SJCRH30 (cell line): Measurements from ENCODE around the gene SIX6. TPM values are rescaled to one million over a fixed set of nuclear protein-coding genes. Genes with fewer than 3 reads are reported as not detected.
A peak's percentile ranks its signal among the peaks of the same experiment; 100 is the strongest.

ENCODE experiments used
- DNase-seq, 2 experiments: peaks; one replicate each; pipeline ENCODE4 v3.0.0-alpha.2; 2015 to 2020
- H3K27ac ChIP-seq: fragments of 250-450 bp; sonication (Bioruptor Pico); 2 replicates; pipeline ENCODE4 v1.5.1; 2020; ENCODE audit warnings: mild to moderate bottlenecking, moderate library complexity
- H3K27me3 ChIP-seq: fragments of 250-450 bp; sonication (Bioruptor Pico); 2 replicates; pipeline ENCODE4 v1.5.1; 2020; ENCODE audit warnings: mild to moderate bottlenecking, moderate library complexity
- H3K36me3 ChIP-seq: fragments of 250-450 bp; sonication (Bioruptor Pico); 2 replicates; pipeline ENCODE4 v1.5.1; 2020; ENCODE audit warnings: mild to moderate bottlenecking, moderate library complexity
- H3K4me1 ChIP-seq: fragments of 250-450 bp; sonication (Bioruptor Pico); 2 replicates; pipeline ENCODE4 v1.5.1; 2020; ENCODE audit warnings: mild to moderate bottlenecking, moderate library complexity
- H3K4me3 ChIP-seq: fragments of 250-450 bp; sonication (Bioruptor Pico); 2 replicates; pipeline ENCODE4 v1.5.1; 2020; ENCODE audit warnings: mild to moderate bottlenecking, moderate library complexity
- H3K9me3 ChIP-seq: fragments of 250-450 bp; sonication (Bioruptor Pico); replicated peaks from 2 replicates; pipeline ENCODE4 v1.5.1; 2020; ENCODE audit warnings: mild to moderate bottlenecking, moderate library complexity
- total RNA-seq: library from RNA; depleted of rRNA; stranded (reverse); fragments of >200 nt; shearing (Covaris generic); gene quantifications from 2 replicates; pipeline ENCODE4 v1.2.3, GENCODE V29; 2014; rRNA removed

SIX6 gene
- total RNA-seq, 1 experiment from 2014 or later = not detected

DNA sequence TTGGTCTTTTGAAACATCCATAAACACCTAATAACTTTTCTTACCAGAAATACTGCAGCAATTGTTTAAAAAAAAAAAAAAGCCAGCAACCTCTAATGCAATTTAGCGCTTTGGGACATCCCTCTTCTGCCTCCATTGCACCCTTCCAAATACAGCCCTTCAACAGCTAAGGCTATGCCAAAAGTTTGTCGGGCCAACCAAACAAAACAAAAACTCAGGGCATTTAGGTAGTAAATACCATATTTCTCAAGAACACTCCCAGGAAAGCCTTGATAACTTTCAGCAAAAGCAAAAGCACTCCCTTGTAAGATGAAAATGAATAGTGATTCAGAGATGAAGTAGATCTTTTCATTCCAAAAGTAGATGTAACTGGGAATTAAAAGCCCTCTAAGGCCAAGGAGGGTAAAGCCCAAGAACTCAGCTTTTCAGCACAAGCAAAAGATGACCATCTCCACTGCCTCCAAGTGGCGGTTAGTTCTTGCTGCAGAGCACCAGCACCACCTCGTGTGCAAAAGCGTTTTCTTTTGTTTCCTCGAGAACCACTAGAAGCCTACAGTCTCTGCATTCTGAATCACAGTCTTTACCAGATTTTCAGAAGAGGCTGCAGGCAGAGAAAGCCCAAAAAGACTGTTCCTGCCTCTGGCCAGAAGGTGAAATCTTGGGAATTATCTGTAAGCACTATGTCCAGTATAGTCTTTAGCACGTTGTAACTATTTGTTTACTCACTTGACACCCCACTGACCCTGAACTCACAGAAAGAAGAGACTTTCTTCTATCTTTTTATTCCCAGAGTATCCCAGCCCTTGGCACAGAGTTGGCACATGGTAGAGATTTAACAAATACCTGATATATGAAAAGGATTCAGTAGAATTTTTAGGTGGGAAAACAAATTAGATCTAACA is 53.1 kb downstream of the SIX6 start:
- H3K4me3 ChIP-seq = no peak overlapping the region
- DNase-seq = peak; percentile 62 to 78
- peaks cover 21% of the 10 kb centered on the region for H3K4me1 ChIP-seq
- H3K27ac ChIP-seq = peak overlapping the region; percentile 52
- H3K36me3 ChIP-seq = no peaks in the 10 kb centered on the region
- no peaks in the 10 kb centered on the region for H3K27me3 ChIP-seq
- no peaks in the 10 kb centered on the region for H3K9me3 ChIP-seq

Other genes with a start within 250 kb of the SIX6 start
- gene C14orf39, start 23.1 kb upstream of the SIX6 start, total RNA-seq = 0.86 and 1.9 TPM in 2 replicates
- 63.4 and 65.0 TPM in 2 replicates for gene SIX1, start 140.3 kb downstream of the SIX6 start, total RNA-seq
- 45.1 and 46.7 TPM in 2 replicates for gene SIX4, start 215.2 kb downstream of the SIX6 start, total RNA-seq
- gene MNAT1, start 225.6 kb downstream of the SIX6 start, total RNA-seq = 103 and 129 TPM in 2 replicates